ENCODE data around the gene STEEP1. TPM values are rescaled to one million over a fixed set of nuclear protein-coding genes. Genes with fewer than 3 reads are reported as not detected.

Gene STEEP1
- total and polyA plus RNA-seq, 2 of the 13 experiments (the other 11 are each of a cell fraction or from before 2014, with no cell fraction given) = 7.7 to 23.1 TPM

GRCh38 chrX:119574394-119575266 is 9.4 kb upstream of the STEEP1 start, which contains the start of gene UBE2A (continued):
- TF ChIP-seq NCOA5 (CRISPR knock-in tag; IDR thresholded peaks at IDR 0.05) = no peak
- no peak for TF ChIP-seq GLI4 (CRISPR knock-in tag; IDR thresholded peaks at IDR 0.05; ENCODE audit: borderline replicate concordance)
- TF ChIP-seq ZNF784 (CRISPR knock-in tag; IDR thresholded peaks at IDR 0.05; ENCODE audit: borderline replicate concordance) = no peak
- TF ChIP-seq SOX13 (IDR thresholded peaks at IDR 0.05) = peak; percentile 17; the same call in 1 of the 2 replicates
- no peak for TF ChIP-seq SOX13 (CRISPR knock-in tag; conservative IDR thresholded peaks at IDR 0.05 in 1 of 2, IDR thresholded peaks at IDR 0.05 in 1 of 2)
- TF ChIP-seq LBX2 (CRISPR knock-in tag; IDR thresholded peaks at IDR 0.05; ENCODE audit: borderline replicate concordance) = no peak
- no peak for TF ChIP-seq RFX5 (IDR thresholded peaks at IDR 0.05; ENCODE audit: low read depth, low read length)
- TF ChIP-seq FOXK2 (IDR thresholded peaks at IDR 0.05) = peak; percentile 72
- TF ChIP-seq NONO (IDR thresholded peaks at IDR 0.05) = no peak
- TF ChIP-seq NONO (CRISPR knock-in tag; conservative IDR thresholded peaks at IDR 0.05) = peak; percentile 48; the same call in 1 of the 2 replicates
- no peak for TF ChIP-seq PAWR (CRISPR knock-in tag; IDR thresholded peaks at IDR 0.05; ENCODE audit: borderline replicate concordance)
- TF ChIP-seq KDM5B (CRISPR knock-in tag; IDR thresholded peaks at IDR 0.05; ENCODE audit: borderline replicate concordance) = no peak; the same call in 1 of the 2 replicates
- no peak for TF ChIP-seq ZNF800 (CRISPR knock-in tag; IDR thresholded peaks at IDR 0.05)
- 0 out of 2 replicates have a peak, but pooled peaks have one; percentile 38 for TF ChIP-seq ZNF430 (CRISPR knock-in tag; IDR thresholded peaks at IDR 0.05)
- TF ChIP-seq ATF1 (CRISPR knock-in tag; IDR thresholded peaks at IDR 0.05) = no peak
- TF ChIP-seq SP1 (IDR thresholded peaks at IDR 0.05) = no peak
- no peak for TF ChIP-seq SP1 (CRISPR knock-in tag; IDR thresholded peaks at IDR 0.05)
- no peak for TF ChIP-seq LRRFIP1 (CRISPR knock-in tag; conservative IDR thresholded peaks at IDR 0.05)
- TF ChIP-seq UBTF (CRISPR knock-in tag; IDR thresholded peaks at IDR 0.05) = peak; percentile 88
- peak; percentile 95 for TF ChIP-seq POLR2A (IDR thresholded peaks at IDR 0.05; ENCODE audit: insufficient read depth in 1 of 2, low read depth in 2 of 2, low read length in 2 of 2)

Measured in HepG2 (cell line).